Ammon's horn (tissue), 1 donor: ENCODE results near the gene UQCR11.

Experiments
- DNase-seq: peaks from one replicate; pipeline ENCODE4 v3.0.0-alpha.2; 2016; ENCODE audit warnings: low spot score

The UQCR11 gene

DNA sequence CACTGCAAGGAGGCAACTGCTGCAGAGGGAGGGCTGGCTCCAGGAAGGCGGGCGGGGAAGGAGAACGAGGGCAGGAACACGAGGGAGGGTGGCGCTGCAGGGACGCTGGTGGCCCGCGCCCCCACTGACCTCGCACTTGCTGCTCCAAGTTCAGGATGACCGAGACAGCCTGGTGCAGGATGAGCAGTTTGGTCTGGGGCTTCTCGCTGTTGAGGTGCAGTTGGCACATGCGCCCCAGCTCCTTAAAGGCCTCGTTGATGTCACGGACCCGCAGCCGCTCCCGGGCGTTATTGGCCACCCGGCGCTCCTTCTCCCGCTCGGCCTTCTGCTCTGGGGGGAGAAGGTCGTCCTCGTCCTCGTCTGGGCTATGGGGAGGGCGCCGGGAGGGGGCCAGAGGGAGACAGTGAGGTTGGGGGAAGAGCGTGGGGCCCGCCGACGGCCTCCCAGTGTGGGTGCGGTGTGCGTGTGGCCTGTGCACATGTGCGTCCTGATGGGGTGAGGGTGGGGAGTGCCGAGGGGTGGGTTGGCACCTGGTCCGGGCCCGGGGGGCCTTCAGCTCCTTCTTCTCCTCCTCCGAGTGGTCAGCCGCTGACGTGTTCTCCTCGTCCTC is 10.0 kb upstream of the UQCR11 start:
- no peak for DNase-seq

DNA sequence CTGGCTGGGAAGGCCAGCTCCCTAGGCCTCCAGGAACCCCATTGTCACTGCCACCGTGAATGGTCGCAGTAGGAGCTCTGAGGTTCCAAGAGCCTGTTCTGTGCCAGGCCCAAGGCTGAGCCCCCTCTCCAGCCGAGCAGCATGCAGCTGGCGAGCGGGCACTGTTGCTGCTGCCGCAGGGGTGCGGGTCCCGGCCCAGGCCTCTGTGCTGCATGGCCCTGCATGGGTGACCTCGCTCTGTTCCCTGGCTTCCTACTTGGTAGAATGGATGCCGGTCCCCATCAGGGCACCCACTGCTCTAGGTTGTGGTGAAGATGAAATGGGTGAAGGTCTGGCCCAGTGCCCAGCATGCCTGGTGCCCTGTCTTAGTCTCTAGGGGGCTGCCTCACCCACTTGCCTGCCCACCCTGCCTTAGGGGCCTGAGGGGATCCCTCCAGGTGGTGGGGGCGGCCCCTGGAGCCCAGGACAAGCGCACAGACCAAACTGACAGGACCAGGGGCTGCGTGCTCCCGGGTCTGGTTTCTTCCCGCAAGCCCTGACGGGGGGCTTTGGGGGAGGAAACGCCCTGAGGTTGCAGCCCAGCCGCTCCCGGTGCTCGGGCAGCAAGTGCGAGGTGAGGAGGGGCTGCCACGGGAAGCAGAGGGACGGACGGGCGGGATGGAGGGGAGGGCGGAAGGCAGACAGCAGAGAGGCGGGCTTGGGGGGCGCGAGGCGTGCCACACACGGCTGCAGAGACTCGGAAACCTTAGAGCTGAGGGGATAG is 8.7 kb upstream of the UQCR11 start:
- no peak for DNase-seq

DNA sequence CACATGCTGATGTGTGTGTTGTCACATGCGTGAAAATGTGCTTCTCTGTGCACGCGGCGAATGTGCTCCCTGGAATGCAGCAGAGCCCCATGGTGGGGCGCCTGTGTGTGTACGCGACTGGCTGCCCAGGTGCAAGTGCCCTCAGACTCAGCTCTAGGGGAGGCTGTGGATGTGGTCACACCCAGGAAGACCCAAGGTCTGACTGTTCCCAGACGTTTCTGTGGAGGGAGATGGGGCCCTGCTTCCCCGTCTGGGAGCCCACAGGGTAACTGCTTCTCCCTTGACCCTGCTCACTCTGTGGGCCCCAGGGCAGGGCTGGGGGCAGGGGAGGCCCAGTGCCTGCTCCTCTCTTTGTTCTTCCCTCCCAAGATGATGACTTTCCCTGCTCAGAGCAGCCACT is 7.9 kb upstream of the UQCR11 start:
- DNase-seq: no peak

DNA sequence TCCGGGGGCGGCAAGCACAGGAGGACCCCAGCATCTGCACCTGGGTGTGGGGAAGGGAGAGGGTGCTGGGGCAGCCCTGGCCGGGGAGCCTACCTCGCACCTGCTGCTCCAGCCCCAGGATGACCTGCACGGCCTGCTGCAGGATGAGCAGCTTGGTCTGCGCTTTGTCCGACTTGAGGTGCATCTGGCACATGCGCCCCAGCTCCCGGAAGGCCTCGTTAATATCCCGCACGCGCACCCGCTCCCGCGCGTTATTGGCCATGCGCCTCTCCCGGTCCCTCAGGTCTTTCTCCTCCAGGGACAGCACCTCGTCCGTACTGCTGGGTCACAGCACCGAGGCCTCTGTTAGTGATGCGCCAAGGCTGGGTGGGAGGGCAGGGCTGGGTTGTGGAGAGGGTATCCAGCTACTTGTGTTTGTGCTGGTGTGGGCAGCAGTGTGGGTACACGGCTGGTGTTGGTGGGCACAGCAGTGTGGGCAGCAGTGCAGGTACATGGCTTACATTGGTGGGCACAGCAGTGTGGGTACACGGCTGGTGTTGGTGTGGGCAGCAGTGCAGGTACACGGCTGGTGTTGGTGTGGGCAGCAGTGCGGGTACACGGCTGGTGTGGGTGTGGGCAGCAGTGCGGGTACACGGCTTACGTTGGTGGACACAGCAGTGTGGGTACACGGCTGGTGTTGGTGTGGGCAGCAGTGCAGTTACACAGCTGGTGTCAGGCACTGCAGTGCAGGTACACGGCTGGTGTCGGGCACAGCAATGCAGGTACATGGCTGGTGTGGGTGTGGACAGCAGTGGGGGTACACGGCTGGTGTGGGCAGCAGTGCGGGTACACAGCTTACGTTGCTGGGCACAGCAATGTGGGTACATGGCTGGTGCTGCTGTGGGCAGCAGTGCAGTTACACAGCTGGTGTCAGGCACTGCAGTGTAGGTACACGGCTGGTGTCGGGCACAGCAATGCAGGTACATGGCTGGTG is 7.1 kb upstream of the UQCR11 start:
- no peak for DNase-seq

DNA sequence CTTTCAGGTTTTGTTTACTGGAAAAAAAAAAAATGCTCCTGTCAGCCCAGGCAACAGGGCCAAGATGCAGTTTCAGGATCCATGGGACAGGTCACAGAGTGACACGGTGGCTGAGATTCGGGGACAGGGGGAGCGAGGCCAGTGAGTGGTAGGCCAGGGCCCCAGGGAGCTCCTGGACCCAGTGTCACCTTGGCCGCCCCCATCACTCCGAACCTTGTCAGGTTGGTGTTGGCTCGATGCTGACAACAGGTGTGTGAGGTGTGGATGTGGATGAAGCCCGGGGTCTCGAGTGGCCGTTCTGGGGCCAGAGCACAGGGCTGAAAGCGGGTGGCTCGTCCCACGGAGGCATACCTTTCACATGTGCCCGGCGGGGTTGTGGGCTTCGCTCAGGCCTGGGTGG is 6.1 kb upstream of the UQCR11 start:
- DNase-seq: no peak

DNA sequence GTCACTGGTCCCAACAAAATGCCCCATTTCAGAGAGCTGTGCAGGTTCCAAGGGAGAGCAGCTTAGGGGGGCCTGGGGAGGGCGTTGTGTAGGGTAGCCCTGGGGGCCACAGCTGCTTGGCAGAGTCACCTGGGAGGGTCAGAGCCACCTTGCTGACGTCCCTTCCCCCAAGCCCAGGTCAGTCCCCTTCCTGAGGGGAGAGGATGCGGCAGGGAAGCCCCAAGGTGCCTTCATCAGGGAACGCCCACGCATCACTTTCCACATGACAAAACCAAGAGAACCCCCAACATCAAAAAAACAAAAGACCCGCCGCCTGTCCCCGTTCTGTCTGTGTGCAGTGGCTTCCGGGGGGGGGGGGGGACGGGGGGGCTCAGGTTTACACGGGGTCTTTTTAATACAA is 5.3 kb upstream of the UQCR11 start:
- no peak for DNase-seq

DNA sequence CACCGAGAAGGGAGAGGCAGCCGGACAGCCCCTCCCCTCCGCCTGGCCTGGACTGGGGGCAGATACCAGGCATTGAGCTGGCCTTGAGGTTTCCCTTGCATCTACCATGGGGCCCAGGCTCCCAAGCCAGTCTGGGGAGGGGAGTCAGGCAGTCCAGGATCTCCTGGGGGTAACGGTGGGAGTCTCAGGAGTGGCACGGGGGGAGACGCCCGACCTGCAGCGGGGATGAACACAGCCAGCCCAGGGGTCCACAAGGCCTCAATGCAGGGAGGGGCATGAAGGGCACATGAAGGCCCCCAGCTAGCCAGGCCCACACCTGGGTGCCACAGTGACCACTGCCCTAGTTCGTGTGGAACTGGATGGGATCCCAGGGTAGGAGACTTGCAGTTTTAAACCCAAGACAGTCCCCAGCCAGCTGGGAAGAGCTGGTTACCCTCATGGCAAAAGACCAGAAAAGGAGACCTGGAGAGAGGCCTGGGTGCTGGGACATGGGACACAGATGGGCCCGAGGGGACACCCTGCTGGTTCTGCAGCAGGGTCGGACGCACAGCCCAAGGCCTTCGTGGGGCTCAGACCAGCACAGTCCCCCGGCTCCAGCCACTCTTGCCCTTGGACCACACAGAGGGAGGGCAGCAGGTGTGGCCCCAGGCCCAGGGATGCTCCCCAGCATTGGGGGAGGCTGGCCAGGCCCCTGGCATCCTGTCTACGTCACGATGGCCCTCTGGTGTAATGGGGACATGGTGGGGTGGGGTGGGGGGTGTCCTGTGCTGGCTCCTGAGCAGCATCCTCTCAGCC is 4.6 kb upstream of the UQCR11 start:
- no peak for DNase-seq

DNA sequence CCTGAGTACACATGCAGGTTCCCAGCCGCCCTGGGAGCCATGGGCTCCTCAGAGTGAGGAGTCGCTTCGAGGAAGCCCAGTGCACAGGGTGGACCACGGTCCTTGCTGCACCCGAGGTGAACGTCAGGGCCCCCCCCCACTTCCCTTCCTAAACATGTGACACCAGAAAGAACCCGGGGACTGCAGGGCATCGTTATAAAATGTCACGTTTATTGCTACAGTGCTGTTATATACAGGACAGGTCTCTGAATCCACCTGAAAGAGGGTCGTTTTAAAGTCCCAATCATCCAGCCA is 3.8 kb upstream of the UQCR11 start:
- DNase-seq: no peak

DNA sequence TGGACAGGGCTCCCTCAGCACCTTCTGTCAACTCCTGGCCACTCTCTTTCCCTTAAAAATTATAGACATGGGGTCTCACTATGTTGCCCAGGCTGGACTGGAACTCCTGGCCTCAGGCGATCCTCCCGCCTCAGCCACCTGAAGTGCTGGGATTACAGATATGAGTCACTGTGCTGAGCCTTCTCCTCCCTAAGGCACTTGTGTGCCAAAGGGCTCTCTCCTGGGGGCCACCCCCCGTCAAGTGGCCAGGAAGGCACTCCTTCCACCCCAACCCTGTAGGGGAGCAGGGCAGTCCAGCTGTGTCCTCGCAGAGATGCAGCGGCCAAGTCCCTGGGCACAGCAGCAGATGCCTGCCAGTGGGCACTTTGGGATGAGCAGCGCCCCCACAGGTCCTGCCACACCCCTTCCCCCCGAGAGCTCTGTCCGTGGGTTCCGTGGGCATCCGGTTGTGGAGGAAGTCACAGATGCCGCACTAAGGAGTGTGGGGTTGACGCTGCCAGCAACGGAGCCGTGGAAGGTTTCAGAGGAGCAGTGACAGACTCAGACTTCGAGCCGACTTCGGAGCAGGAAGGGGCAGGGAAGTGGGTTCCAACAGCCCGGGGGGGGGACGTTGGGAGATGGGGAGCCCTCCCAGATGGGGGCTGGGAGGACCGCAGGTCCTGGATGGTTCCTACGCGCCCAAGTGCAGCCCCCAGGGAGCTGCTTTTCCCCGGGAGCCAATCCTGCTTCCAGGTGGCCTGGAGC is 3.3 kb upstream of the UQCR11 start:
- no peak for DNase-seq

DNA sequence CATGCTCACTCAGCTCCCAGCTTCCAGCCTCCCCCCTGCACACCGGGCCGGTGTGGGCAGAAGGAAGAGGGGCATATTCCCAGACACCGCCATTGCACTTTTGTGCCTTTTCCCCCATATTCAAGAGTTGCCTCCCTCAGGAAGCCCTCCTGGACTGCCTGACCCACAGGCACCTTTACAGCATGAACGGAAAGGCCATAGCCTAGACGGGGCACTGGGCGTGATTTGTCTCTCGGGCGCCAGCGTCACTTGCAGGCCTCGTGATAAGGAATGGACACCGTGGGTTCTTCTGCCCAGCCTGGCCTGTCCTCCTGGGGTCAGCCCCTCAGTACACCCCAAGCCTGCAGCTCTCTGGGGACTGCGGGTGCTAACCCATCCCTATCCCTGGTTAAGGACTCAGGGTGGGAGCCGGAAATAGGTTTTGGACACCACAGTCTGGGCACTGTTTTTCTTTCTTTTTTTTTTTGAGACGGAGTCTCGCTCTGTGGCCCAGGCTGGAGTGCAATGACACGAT is 933 bp upstream of the UQCR11 start:
- DNase-seq: no peak

DNA sequence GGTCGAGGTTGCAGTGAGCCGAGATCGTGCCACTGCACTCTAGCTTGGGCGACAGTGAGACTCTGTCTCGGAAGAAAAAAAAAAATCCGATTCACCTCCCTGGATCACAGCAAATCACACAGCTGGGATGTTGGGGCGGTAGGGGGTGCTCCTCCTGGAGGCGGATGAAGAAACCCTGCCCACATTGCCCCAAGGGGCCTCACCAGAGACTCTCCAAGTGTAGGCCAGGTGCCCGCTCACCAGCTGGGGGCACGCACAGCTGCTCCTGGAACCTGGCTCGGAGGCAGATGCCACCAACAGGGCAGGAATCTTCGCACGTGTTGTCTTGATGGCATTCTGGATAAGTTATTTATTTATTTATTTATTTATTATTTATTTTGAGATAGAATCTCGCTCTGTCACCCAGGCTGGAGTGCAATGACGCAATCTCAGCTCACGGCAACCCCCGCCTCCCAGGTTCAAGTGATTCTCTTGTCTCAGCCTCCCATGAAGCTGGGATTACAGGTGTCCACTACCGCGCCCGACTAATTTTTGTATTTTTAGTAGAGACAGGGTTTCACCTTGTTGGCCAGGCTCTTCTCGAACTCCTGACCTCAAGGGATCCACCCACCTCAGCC is 3.1 kb downstream of the UQCR11 start:
- no peak for DNase-seq

DNA sequence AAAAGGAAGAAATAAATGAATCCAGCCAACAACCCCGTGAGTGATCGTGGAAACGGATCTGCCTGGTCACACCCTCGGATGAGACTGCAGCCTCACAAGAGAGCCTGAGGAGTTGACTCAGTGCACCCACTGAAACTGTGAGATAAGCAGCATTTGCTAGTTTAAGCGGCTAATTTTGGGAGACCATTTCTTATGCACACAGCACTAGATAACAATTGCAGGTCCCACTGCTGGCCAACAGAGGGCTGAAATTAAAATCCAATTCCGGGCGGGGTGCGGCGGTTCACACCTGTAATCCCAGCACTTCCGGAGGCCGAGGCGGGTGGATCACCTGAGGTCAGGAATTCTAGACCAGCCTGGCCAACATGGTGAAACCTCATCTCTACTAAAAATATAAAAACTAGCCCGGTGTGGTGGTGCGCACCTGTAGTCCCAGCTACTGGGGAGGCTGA is 3.6 kb downstream of the UQCR11 start:
- DNase-seq: no peak

DNA sequence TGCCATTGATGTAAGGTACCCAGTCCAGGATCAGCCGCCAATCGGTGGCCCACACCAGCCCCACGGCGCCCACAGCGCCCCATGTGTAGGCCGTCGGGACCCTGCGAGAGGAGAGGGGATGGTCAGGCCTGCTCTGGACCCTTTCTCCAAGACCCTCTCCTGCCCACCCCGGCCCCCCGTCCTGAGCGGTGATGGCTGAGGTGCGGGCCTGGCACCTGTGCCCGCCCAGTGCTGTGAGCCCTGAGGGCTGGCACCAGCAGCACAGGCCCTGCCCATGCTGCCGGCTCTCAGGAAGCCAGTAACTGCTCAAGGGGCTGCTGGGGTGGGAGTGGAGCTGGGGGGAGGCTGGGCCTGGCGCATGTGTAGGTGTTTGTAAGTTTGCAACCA is 5.8 kb downstream of the UQCR11 start:
- no peak for DNase-seq

DNA sequence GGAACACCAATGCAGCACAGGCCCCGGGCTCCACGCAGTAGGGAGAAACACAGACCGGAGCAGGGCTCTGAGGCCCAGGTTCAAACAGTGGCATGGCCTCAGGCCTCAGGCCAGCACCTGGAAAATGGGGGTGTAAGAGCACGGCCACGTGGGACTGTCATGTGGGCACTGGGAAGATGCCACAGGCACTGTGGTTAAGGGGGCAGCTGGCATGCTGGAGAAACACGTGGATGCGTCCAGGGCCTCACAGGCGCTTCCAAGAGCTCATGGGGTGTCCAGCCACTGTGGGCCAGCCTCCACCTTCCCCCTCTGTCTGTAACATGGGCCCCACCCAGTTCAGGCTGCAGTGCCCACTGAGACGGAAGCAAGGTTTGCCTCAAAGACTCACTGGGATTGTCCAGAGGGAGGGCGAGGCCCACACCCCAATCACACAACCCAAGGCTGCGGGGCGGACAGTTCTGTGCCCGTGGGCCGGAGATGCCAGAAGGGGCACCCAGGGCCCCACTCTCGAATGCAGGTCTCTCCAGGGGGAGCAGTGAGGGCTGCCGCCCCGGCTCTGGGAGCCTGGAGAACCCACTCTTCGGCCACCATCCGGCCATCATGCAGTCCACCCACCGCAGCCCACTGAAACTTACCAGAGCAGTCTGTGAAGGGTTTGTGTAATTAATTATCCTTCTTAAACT is 6.3 kb downstream of the UQCR11 start:
- no peak for DNase-seq

DNA sequence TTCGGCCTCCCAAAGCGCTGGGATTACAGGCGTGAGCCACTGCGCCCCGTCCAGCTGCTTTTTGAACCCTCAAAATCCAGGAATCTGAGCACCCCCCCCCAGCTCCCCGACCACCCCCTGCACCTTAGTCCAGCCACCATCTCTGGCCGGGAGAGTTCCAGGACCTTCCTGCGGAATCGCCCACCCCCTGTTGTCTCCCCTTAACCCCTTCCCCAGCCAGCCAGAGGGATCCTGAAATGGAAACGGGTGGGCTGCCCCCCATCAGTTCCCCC is 11.8 kb downstream of the UQCR11 start:
- DNase-seq: no peak

DNA sequence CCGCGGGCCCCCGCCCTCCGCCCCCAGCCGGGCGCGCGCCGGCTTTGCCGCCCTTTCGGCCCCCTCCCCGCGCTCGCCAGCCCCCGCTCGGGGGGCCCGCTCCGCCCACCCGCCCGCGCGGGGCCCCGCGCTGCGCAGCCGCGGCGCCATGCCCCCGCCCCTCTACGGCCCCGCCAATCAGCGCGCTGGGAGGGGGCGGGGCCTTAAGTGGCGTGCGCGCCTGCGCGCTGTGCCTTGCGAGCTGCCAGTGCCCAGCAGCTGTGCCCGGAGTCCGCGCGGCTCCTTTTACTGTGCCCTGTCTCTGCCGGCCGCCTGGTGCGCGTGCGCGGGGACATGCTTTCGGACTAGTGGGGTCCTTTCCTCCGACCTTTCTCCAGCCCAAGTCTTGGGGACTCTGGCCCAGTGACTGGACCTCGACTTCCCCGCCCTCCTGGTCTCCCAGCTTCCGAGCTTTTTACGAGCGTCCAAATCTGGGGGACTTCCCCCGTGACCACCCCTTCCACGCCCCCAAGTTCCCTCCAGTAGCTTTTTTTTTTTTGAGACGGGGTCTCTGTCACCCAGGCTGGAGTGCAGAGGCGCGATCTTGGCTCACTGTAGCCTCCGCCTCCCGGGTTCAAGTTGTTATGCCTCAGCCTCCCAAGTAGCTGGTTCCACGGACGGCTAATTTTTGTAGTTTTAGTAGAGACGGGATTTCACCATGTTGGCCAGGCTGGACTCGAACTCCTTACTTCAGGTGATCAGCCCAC is 12.3 kb downstream of the UQCR11 start, which contains the start of gene MBD3:
MBD3 (minus strand) TSS at position 111 of the 746 bp plus-strand sequence. CDS start 234 bp downstream, outside the sequence.
- peak; percentile 95 for DNase-seq

DNA sequence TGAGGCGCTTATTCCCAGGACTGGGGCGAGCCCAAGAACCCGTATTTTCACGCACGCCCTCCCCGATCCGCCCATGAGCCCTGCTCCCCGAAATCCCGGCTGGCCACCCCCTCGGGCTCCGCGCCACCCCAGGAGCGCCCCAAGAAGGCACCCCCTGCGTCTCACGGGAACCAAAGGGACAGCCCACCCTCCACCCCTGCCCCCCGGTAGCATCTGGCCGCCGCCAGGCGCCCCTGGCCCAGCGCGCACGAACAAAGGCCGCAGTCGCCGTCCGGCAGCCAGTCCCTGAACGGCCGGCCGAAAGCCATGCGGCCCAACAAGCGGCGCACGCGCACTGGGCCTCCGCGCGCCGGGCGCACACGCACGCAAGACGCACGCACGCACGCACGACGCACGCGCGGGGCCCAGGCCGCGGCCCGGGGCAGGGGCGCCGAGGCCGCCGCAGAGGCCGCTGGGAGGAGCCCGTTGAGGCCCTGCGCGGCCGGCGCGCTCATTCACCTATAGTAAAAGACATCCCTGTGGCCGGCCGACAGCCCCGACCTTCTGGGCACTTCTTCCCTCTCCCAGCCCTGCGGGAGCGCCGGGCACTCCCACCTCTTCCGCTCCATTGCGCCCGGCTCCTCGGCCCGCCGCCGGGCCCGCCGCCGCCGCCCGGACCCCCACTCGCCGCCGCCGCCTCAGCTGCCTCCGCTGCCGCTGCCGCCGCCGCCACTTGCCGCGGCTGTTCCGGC is 13.1 kb downstream of the UQCR11 start:
- DNase-seq: peak; percentile 89

DNA sequence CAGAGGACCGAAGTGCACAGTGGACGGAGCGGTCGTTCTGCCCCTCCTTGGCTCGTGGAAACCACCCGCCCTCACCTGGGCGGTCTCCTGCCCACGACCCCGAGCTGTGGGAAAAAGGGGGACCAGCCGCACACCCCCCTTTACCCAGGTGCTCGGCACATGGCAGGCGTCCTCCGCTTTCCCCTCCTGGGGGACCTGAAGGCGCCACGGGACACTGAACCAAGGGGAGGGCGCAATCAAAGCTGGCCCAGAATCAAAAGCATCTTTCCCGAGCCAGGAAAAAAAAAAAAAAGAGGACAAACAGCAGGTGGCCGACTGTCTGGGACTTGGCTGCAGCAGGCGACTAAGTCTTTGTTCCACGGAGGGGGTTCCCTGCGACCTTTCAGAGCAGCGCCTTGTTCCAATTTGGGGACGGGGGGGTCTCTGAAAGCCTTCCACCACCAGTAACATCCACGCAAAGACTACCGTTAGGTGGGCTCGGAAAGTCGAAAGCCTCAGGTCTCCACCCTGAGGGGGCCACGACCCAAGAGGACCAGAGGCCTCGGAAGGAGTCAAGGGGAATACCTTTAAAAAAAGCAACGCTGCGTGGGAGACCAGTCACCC is 13.7 kb downstream of the UQCR11 start:
- no peak for DNase-seq
